SK-N-SH treated with all-trans-retinoic acid at 6 μM for 48 hours (cell line): ENCODE measurements around the gene HOXA2.

Source experiments
- ATAC-seq: fragments of 200-7000 bp; cut with Tn5 transposase; 3 replicates; pipeline ENCODE4 v1.9.1; 2020; ENCODE audit warnings: mild to moderate bottlenecking, moderate library complexity
- ARNTL ChIP-seq: fragments of 450-650 bp; formaldehyde crosslinking; IDR thresholded peaks from 2 replicates; pipeline ENCODE4 v1.5.0; 2020; ENCODE audit warnings: low read depth, mild to moderate bottlenecking, moderate library complexity, borderline replicate concordance
- BACH2 ChIP-seq: fragments of 250-450 bp; sonication (Bioruptor Pico); IDR thresholded peaks from 2 replicates; pipeline ENCODE4 v1.9.0; 2021; ENCODE audit warnings: mild to moderate bottlenecking, borderline replicate concordance
- CREB5 ChIP-seq: fragments of 250-450 bp; sonication (Bioruptor Pico); IDR thresholded peaks from 2 replicates; pipeline ENCODE4 v1.5.1; 2020; ENCODE audit warnings: low read depth, mild to moderate bottlenecking, moderate library complexity
- CSDC2 ChIP-seq: fragments of 250-450 bp; sonication (Bioruptor Pico); IDR thresholded peaks from 2 replicates; pipeline ENCODE4 v1.5.0; 2020; ENCODE audit warnings: mild to moderate bottlenecking, moderate library complexity
- CSRNP3 ChIP-seq: fragments of 250-450 bp; sonication (Bioruptor Pico); IDR thresholded peaks from 2 replicates; pipeline ENCODE4 v1.5.1; 2021; ENCODE audit warnings: mild to moderate bottlenecking, moderate library complexity
- GLIS3 ChIP-seq: fragments of 250-450 bp; sonication (Bioruptor Pico); IDR thresholded peaks from 2 replicates; pipeline ENCODE4 v1.5.0; 2020; ENCODE audit warnings: mild to moderate bottlenecking, moderate library complexity
- ISL1 ChIP-seq: fragments of 250-450 bp; sonication (Bioruptor Pico); IDR thresholded peaks from 2 replicates; pipeline ENCODE4 v2.1.2; 2022; ENCODE audit warnings: mild to moderate bottlenecking, moderate library complexity
- OSR1 ChIP-seq: fragments of 250-450 bp; sonication (Bioruptor Pico); IDR thresholded peaks from 2 replicates; pipeline ENCODE4 v1.8.0; 2022; ENCODE audit warnings: moderate library complexity, mild to moderate bottlenecking, inconsistent platforms
- PATZ1 ChIP-seq: fragments of 250-450 bp; sonication (Bioruptor Pico); IDR thresholded peaks from 2 replicates; pipeline ENCODE4 v1.8.0; 2020; ENCODE audit warnings: mild to moderate bottlenecking, moderate library complexity, borderline replicate concordance
- POU6F1 ChIP-seq: fragments of 250-450 bp; sonication (Bioruptor Pico); IDR thresholded peaks from 2 replicates; pipeline ENCODE4 v1.8.0; 2021; ENCODE audit warnings: low read depth, mild to moderate bottlenecking, moderate library complexity, borderline replicate concordance
- PPARA ChIP-seq: fragments of 250-450 bp; sonication (Bioruptor Pico); IDR thresholded peaks from 2 replicates; pipeline ENCODE4 v1.5.0; 2020; ENCODE audit warnings: mild to moderate bottlenecking, borderline replicate concordance
- RARB ChIP-seq: fragments of 250-450 bp; sonication (Bioruptor Pico); IDR thresholded peaks from 2 replicates; pipeline ENCODE4 v1.8.0; 2021; ENCODE audit warnings: mild to moderate bottlenecking, moderate library complexity
- SNAI2 ChIP-seq: fragments of 250-450 bp; sonication (Bioruptor Pico); IDR thresholded peaks from 2 replicates; pipeline ENCODE4 v1.5.0; 2020; ENCODE audit warnings: mild to moderate bottlenecking, moderate library complexity
- TCF4 ChIP-seq: fragments of 250-450 bp; sonication (Bioruptor Pico); IDR thresholded peaks from 2 replicates; pipeline ENCODE4 v1.8.0; 2021; ENCODE audit warnings: mild to moderate bottlenecking, moderate library complexity, borderline replicate concordance
- TOX ChIP-seq: fragments of 250-450 bp; sonication (Bioruptor Pico); IDR thresholded peaks from 2 replicates; pipeline ENCODE4 v1.8.0; 2021; ENCODE audit warnings: mild to moderate bottlenecking, moderate library complexity, borderline replicate concordance
- TSHZ2 ChIP-seq: fragments of 250-450 bp; sonication (Bioruptor Pico); IDR thresholded peaks from 2 replicates; pipeline ENCODE4 v1.5.0; 2020; ENCODE audit warnings: mild to moderate bottlenecking, moderate library complexity
- ZC3H10 ChIP-seq: fragments of 250-450 bp; sonication (Bioruptor Pico); IDR thresholded peaks from 2 replicates; pipeline ENCODE4 v1.5.1; 2021; ENCODE audit warnings: mild to moderate bottlenecking, moderate library complexity
- ZFP3 ChIP-seq: fragments of 250-450 bp; sonication (Bioruptor Pico); IDR thresholded peaks from 2 replicates; pipeline ENCODE4 v1.5.0; 2020; ENCODE audit warnings: mild to moderate bottlenecking, moderate library complexity
- ZFP30 ChIP-seq: fragments of 450-650 bp; formaldehyde crosslinking; IDR thresholded peaks from 2 replicates; pipeline ENCODE4 v1.5.0; 2022; ENCODE audit warnings: mild to moderate bottlenecking, moderate library complexity
- ZNF565 ChIP-seq: fragments of 450-650 bp; formaldehyde crosslinking; conservative IDR thresholded peaks from 2 replicates; pipeline ENCODE4 v1.5.0; 2020; ENCODE audit warnings: low read depth, mild to moderate bottlenecking, moderate library complexity
- ZNF70 ChIP-seq: fragments of 450-650 bp; formaldehyde crosslinking; IDR thresholded peaks from 2 replicates; pipeline ENCODE4 v1.5.0; 2020; ENCODE audit warnings: mild to moderate bottlenecking, moderate library complexity
- ZNF8 ChIP-seq: fragments of 450-650 bp; formaldehyde crosslinking; IDR thresholded peaks from 2 replicates; pipeline ENCODE4 v1.5.0; 2020; ENCODE audit warnings: mild to moderate bottlenecking, moderate library complexity

The HOXA2 gene

GRCh38 chr7:27064661-27065060 lies 37.8 kb downstream of the HOXA2 start:
- no peak for ATAC-seq
- TF ChIP-seq ZNF8 (CRISPR knock-in tag) = no peak
- TF ChIP-seq TSHZ2 (CRISPR knock-in tag) = no peak
- no peak for TF ChIP-seq PATZ1
- no peak for TF ChIP-seq CSRNP3 (CRISPR knock-in tag)
- TF ChIP-seq OSR1 (CRISPR knock-in tag) = no peak
- no peak for TF ChIP-seq TOX (CRISPR knock-in tag)
- no peak for TF ChIP-seq ZNF565 (CRISPR knock-in tag)
- TF ChIP-seq CSDC2 (CRISPR knock-in tag) = no peak
- TF ChIP-seq ISL1 (CRISPR knock-in tag) = no peak
- TF ChIP-seq ZC3H10 (CRISPR knock-in tag) = no peak
- no peak for TF ChIP-seq ZFP3 (CRISPR knock-in tag)
- no peak for TF ChIP-seq TCF4 (CRISPR knock-in tag)
- TF ChIP-seq RARB = no peak
- no peak for TF ChIP-seq PPARA
- TF ChIP-seq SNAI2 = no peak
- TF ChIP-seq GLIS3 (CRISPR knock-in tag) = no peak
- TF ChIP-seq ZFP30 (CRISPR knock-in tag) = no peak

GRCh38 chr7:27064159-27064558 lies 38.3 kb downstream of the HOXA2 start:
- no peak for TF ChIP-seq TOX (CRISPR knock-in tag)
- TF ChIP-seq OSR1 (CRISPR knock-in tag) = no peak
- no peak for TF ChIP-seq TCF4 (CRISPR knock-in tag)
- no peak for TF ChIP-seq ARNTL
- TF ChIP-seq ZNF70 (CRISPR knock-in tag) = no peak
- TF ChIP-seq POU6F1 (CRISPR knock-in tag) = no peak
- TF ChIP-seq TSHZ2 (CRISPR knock-in tag) = no peak
- no peak for TF ChIP-seq SNAI2
- no peak for TF ChIP-seq ZFP3 (CRISPR knock-in tag)
- TF ChIP-seq ISL1 (CRISPR knock-in tag) = no peak
- no peak for TF ChIP-seq CREB5
- no peak for TF ChIP-seq GLIS3 (CRISPR knock-in tag)
- TF ChIP-seq BACH2 (CRISPR knock-in tag) = no peak
- no peak for ATAC-seq
